Posterior cingulate gyrus (tissue), 11 donors: ENCODE results near the gene CCDC30.
"Not testable (repeated sequence)": the region's sequence is repeated elsewhere in the genome, so short reads cannot be mapped to it uniquely, and the experiment has no call there.

Experiments used
- DNase-seq, 10 donors: peaks; one replicate each; pipeline versions ENCODE4 v3.0.0 to v3.0.0-alpha.2; 2020 to 2021; ENCODE audit warnings: mixed read lengths in 3 of 10
- intact Hi-C: fragments of 100-400 bp; cut with DNase I; formaldehyde crosslinking; loops from one replicate; pipeline ENCODE4 v1.15.1; 2023

Gene CCDC30

GRCh38 chr1:42449256-42449655 lies 13.8 kb upstream of the CCDC30 start:
- intact Hi-C loops: no loop called here

GRCh38 chr1:42450061-42450460 lies 13.0 kb upstream of the CCDC30 start:
- intact Hi-C loops: loop anchor here (10.0 kb wide), 1 partner anchor 65 kb away; the partner anchor contains the start of gene RIMKLA
- DNase-seq: no peak

More at GRCh38 chr1:42449256-42449655, 13.8 kb upstream of the CCDC30 start:
- no peak for DNase-seq

GRCh38 chr1:42453386-42453785 lies 9.7 kb upstream of the CCDC30 start:
- DNase-seq: no peak
- intact Hi-C loops: loop anchor here (10.0 kb wide), 1 partner anchor 69 kb away; the partner anchor contains the start of gene RIMKLA

GRCh38 chr1:42454403-42454802 lies 8.7 kb upstream of the CCDC30 start:
- intact Hi-C loops: loop anchor here (10.0 kb wide), 1 partner anchor 70 kb away; the partner anchor contains the start of gene RIMKLA
- no peak for DNase-seq

GRCh38 chr1:42456010-42456753 lies 6.9 kb upstream of the CCDC30 start, which contains the start of the genes PPCS and ZMYND12:
Gene PPCS (plus strand): TSS chr1:42456543. CDS start chr1:42456566, 23 bp downstream.
Gene ZMYND12 (minus strand): TSS chr1:42456022. CDS start chr1:42455997, 25 bp downstream.
- peak; percentile 72 to 96 (median 80) for DNase-seq
- intact Hi-C loops: loop anchor here (5.0 to 10.0 kb wide), 2 partner anchors 71 to 114 kb away; partner anchors contain the start of gene RIMKLA

- peak in 8 of 10 donors; percentile 19 to 90 (median 38) for DNase-seq
- intact Hi-C loops: loop anchor here (5.0 to 10.0 kb wide), 2 partner anchors 72 to 114 kb away; partner anchors contain the start of gene RIMKLA
Observed at GRCh38 chr1:42456754-42457089, 6.4 kb upstream of the CCDC30 start.

- intact Hi-C loops: no loop called here
- no peak for DNase-seq
Observed at GRCh38 chr1:42461196-42461595, 1.9 kb upstream of the CCDC30 start.

- DNase-seq: no peak
- intact Hi-C loops: no loop called here
Observed at GRCh38 chr1:42463921-42464320, 835 bp downstream of the CCDC30 start.

GRCh38 chr1:42466030-42466429 lies 2.9 kb downstream of the CCDC30 start:
- DNase-seq: no peak
- intact Hi-C loops: no loop called here

GRCh38 chr1:42469727-42470126 lies 6.6 kb downstream of the CCDC30 start:
- intact Hi-C loops: no loop called here
- no peak for DNase-seq

- DNase-seq: no peak
Observed at GRCh38 chr1:42476605-42477004, 13.5 kb downstream of the CCDC30 start.

GRCh38 chr1:42477354-42477753 lies 14.3 kb downstream of the CCDC30 start:
- DNase-seq, intact Hi-C loops: not testable (repeated sequence)

More at GRCh38 chr1:42476605-42477004, 13.5 kb downstream of the CCDC30 start:
- intact Hi-C loops: no loop called here

GRCh38 chr1:42477775-42478174 lies 14.7 kb downstream of the CCDC30 start:
- no peak for DNase-seq
- intact Hi-C loops: no loop called here

GRCh38 chr1:42479621-42480020 lies 16.5 kb downstream of the CCDC30 start:
- no peak for DNase-seq
- intact Hi-C loops: no loop called here

GRCh38 chr1:42480921-42481320 lies 17.8 kb downstream of the CCDC30 start:
- no peak for DNase-seq
- intact Hi-C loops: no loop called here

- intact Hi-C loops: no loop called here
- DNase-seq: no peak
Observed at GRCh38 chr1:42482635-42483153, 19.6 kb downstream of the CCDC30 start.

GRCh38 chr1:42484382-42484781 lies 21.3 kb downstream of the CCDC30 start:
- intact Hi-C loops: no loop called here
- DNase-seq: no peak

- intact Hi-C loops: no loop called here
- DNase-seq: no peak
Observed at GRCh38 chr1:42490237-42490636, 27.2 kb downstream of the CCDC30 start.

- intact Hi-C loops: not testable (repeated sequence)
- DNase-seq: peak in 1 of 10 donors; percentile 70
Observed at GRCh38 chr1:42502031-42502430, 38.9 kb downstream of the CCDC30 start.

- intact Hi-C loops: no loop called here
- DNase-seq: no peak
Observed at GRCh38 chr1:42504535-42505128, 41.5 kb downstream of the CCDC30 start.

GRCh38 chr1:42506576-42506975 lies 43.5 kb downstream of the CCDC30 start:
- intact Hi-C loops: no loop called here
- DNase-seq: no peak
